Bronchial epithelial cell (primary cell): ENCODE measurements around the gene ANO4. TPM values are rescaled to one million over a fixed set of nuclear protein-coding genes. Genes with fewer than 3 reads are reported as not detected.

Experiments
- DNase-seq: peaks from one replicate; pipeline ENCODE4 v3.0.0-alpha.2; 2010; ENCODE audit warnings: low read depth
- FAIRE-seq: peaks from 2 replicates; lab custom pipeline; 2011; peaks lifted over from hg19 to GRCh38; lab: Jason Lieb, UNC
- H3K27me3 ChIP-seq: 2 replicates; pipeline ENCODE4 v1.5.1; 2011; ENCODE audit warnings: low read length; ENCODE audit not compliant: control insufficient read depth, insufficient read depth
- H3K36me3 ChIP-seq: 2 replicates; pipeline ENCODE4 v1.5.1; 2011; ENCODE audit warnings: low read length; ENCODE audit not compliant: control insufficient read depth, insufficient read depth
- H3K4me3 ChIP-seq: 2 replicates; pipeline ENCODE4 v1.5.1; 2011; ENCODE audit warnings: mild to moderate bottlenecking, low read depth, low read length, control low read depth
- CTCF ChIP-seq: IDR thresholded peaks from 2 replicates; pipeline ENCODE4 v1.5.1; 2011; ENCODE audit warnings: mild to moderate bottlenecking, moderate library complexity, low read length, control low read depth, inconsistent platforms; ENCODE audit not compliant: insufficient read depth, severe bottlenecking
- total RNA-seq: library from RNA; depleted of rRNA; stranded (reverse); fragments of >200 nt; gene quantifications from 2 replicates; pipeline ENCODE4 v1.2.1, GENCODE V29; 2014

Gene ANO4
- total RNA-seq = 2.4 TPM in 2 replicates

- DNase-seq (no peak), FAIRE-seq (no peak)
- no peaks in the 10 kb centered on the region for H3K36me3 ChIP-seq
- peaks cover 2% of the 10 kb centered on the region for H3K27me3 ChIP-seq
- no peak for TF ChIP-seq CTCF
- no peak within 1 kb of the TSS for H3K4me3 ChIP-seq
Measured at GRCh38 chr12:100794441-100795173, at the start of gene ANO4. Gene ANO4, plus strand, starts transcription at chr12:100794776. Its CDS starts 107,010 bp downstream, at chr12:100901786.

GRCh38 chr12:100745378-100746071 lies 49.1 kb upstream of the ANO4 start:
- Histone ChIP-seq H3K4me3 (no peak overlapping the region), H3K36me3 (no peaks in the 10 kb centered on the region), H3K27me3 (no peaks in the 10 kb centered on the region)
- DNase-seq (no peak), FAIRE-seq (no peak)
- no peak for TF ChIP-seq CTCF

GRCh38 chr12:100752841-100753240 lies 41.7 kb upstream of the ANO4 start:
- no peak for FAIRE-seq
- H3K4me3 ChIP-seq = no peak overlapping the region

GRCh38 chr12:100753837-100754236 lies 40.7 kb upstream of the ANO4 start:
- Histone ChIP-seq H3K27me3 (no peaks in the 10 kb centered on the region), H3K4me3 (no peak overlapping the region), H3K36me3 (no peaks in the 10 kb centered on the region)
- DNase-seq (peak; percentile 98), FAIRE-seq (peak; percentile 98)
- no peak for TF ChIP-seq CTCF

More at GRCh38 chr12:100752841-100753240, 41.7 kb upstream of the ANO4 start:
- no peaks in the 10 kb centered on the region for H3K27me3 ChIP-seq
- DNase-seq = peak; percentile 85
- no peak for TF ChIP-seq CTCF
- H3K36me3 ChIP-seq = no peaks in the 10 kb centered on the region

GRCh38 chr12:100755186-100755585 lies 39.4 kb upstream of the ANO4 start:
- no peaks in the 10 kb centered on the region for H3K27me3 ChIP-seq
- FAIRE-seq = no peak
- H3K4me3 ChIP-seq = no peak overlapping the region
- H3K36me3 ChIP-seq = no peaks in the 10 kb centered on the region
- DNase-seq = peak; percentile 83
- TF ChIP-seq CTCF = no peak
